Breast epithelium (tissue), 3 donors: ENCODE results near the gene IGSF21.

ENCODE experiments used
- POLR2AphosphoS5 ChIP-seq, 3 donors: sonication (generic); formaldehyde crosslinking; IDR thresholded peaks; one replicate each; pipeline ENCODE4 v1.6.1; 2017; ENCODE audit warnings: antibody characterized with exemption in 3 of 3
- TF ChIP-seq, protein P1 (sequence below), 3 donors: fragments of 450-650 bp; IDR thresholded peaks; one replicate each; pipeline ENCODE4 v1.5.1; 2016 to 2017; ENCODE audit warnings: antibody characterized with exemption in 3 of 3, mild to moderate bottlenecking in 3 of 3, moderate library complexity in 3 of 3

DNA sequence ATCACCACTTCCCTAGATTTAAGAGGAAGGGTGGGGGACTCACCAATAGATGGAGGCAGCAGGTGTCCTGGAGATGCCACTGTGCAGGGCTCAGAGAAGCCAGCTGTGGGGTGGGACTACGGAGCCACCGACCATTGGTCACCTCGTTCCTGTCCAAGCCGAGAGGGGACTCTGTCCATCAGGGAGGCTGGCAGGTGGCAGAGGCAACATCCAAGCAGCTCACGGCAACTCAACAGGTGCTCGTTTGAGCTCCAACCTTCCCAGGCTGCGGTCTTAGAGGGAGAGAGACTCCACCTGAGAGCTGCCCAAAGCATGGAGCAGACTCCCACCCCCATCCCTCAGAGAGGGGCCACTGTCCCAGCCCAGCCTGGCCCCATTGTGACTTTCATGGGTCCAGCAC, 71.4 kb downstream of the IGSF21 start:
- TF ChIP-seq, protein P1, sequence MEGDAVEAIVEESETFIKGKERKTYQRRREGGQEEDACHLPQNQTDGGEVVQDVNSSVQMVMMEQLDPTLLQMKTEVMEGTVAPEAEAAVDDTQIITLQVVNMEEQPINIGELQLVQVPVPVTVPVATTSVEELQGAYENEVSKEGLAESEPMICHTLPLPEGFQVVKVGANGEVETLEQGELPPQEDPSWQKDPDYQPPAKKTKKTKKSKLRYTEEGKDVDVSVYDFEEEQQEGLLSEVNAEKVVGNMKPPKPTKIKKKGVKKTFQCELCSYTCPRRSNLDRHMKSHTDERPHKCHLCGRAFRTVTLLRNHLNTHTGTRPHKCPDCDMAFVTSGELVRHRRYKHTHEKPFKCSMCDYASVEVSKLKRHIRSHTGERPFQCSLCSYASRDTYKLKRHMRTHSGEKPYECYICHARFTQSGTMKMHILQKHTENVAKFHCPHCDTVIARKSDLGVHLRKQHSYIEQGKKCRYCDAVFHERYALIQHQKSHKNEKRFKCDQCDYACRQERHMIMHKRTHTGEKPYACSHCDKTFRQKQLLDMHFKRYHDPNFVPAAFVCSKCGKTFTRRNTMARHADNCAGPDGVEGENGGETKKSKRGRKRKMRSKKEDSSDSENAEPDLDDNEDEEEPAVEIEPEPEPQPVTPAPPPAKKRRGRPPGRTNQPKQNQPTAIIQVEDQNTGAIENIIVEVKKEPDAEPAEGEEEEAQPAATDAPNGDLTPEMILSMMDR (IDR thresholded peaks at IDR 0.05) = no peak
- no peak for TF ChIP-seq POLR2AphosphoS5 (IDR thresholded peaks at IDR 0.05)
